Activated naive CD4-positive, alpha-beta T cell treated with anti-CD3 and anti-CD28 coated beads, Interleukin-2, amount 50 U/mL, for 24 hours (primary cell): ENCODE results near the gene PSORS1C1.
"Not testable (repeated sequence)": the region's sequence is repeated elsewhere in the genome, so short reads cannot be mapped to it uniquely, and the experiment has no call there.

Experiments
- H3K27ac Mint-ChIP-seq: one replicate; pipeline ENCODE4 v1.8.0; 2021; ENCODE audit warnings: mild to moderate bottlenecking, mixed read lengths
- H3K27me3 Mint-ChIP-seq: one replicate; pipeline ENCODE4 v1.8.0; 2021; ENCODE audit warnings: mixed read lengths
- H3K36me3 Mint-ChIP-seq: one replicate; pipeline ENCODE4 v1.8.0; 2021; ENCODE audit warnings: mixed read lengths
- H3K4me1 Mint-ChIP-seq: one replicate; pipeline ENCODE4 v1.8.0; 2021; ENCODE audit warnings: mixed read lengths
- H3K4me3 Mint-ChIP-seq: one replicate; pipeline ENCODE4 v1.8.0; 2021; ENCODE audit warnings: mild to moderate bottlenecking, mixed read lengths
- H3K9me3 Mint-ChIP-seq: one replicate; pipeline ENCODE4 v1.8.0; 2021; ENCODE audit warnings: mixed read lengths

PSORS1C1 gene

GRCh38 chr6:31170987-31171671, 56.5 kb downstream of the PSORS1C1 start:
- no peak overlapping the region for H3K27ac Mint-ChIP-seq
- H3K4me3 Mint-ChIP-seq = no peak overlapping the region
- H3K27me3 Mint-ChIP-seq = no peaks in the 10 kb centered on the region
- H3K4me1 Mint-ChIP-seq = peaks cover 4% of the 10 kb centered on the region
- no peaks in the 10 kb centered on the region for H3K9me3 Mint-ChIP-seq
- H3K36me3 Mint-ChIP-seq = no peaks in the 10 kb centered on the region

GRCh38 chr6:31171931-31172905, 57.6 kb downstream of the PSORS1C1 start:
- no peak overlapping the region for H3K27ac Mint-ChIP-seq
- no peak overlapping the region for H3K4me3 Mint-ChIP-seq
- no peaks in the 10 kb centered on the region for H3K9me3 Mint-ChIP-seq
- H3K4me1 Mint-ChIP-seq = peaks cover 5% of the 10 kb centered on the region
- H3K27me3 Mint-ChIP-seq = no peaks in the 10 kb centered on the region
- H3K36me3 Mint-ChIP-seq = no peaks in the 10 kb centered on the region

- Mint-ChIP-seq H3K4me1 (peaks cover 5% of the 10 kb centered on the region), H3K36me3 (no peaks in the 10 kb centered on the region), H3K9me3 (no peaks in the 10 kb centered on the region), H3K27me3 (no peaks in the 10 kb centered on the region), H3K27ac (no peak overlapping the region), H3K4me3 (no peak overlapping the region)
Measured at GRCh38 chr6:31172973-31173384, 58.4 kb downstream of the PSORS1C1 start.

GRCh38 chr6:31173406-31173805, 58.8 kb downstream of the PSORS1C1 start:
- no peaks in the 10 kb centered on the region for H3K36me3 Mint-ChIP-seq

GRCh38 chr6:31174378-31174777, 59.8 kb downstream of the PSORS1C1 start:
- H3K4me3 Mint-ChIP-seq = no peak overlapping the region
- H3K27ac Mint-ChIP-seq = no peak overlapping the region
- H3K27me3 Mint-ChIP-seq = no peaks in the 10 kb centered on the region
- no peaks in the 10 kb centered on the region for H3K36me3 Mint-ChIP-seq
- no peaks in the 10 kb centered on the region for H3K9me3 Mint-ChIP-seq
- H3K4me1 Mint-ChIP-seq = peaks cover 14% of the 10 kb centered on the region

More at GRCh38 chr6:31173406-31173805, 58.8 kb downstream of the PSORS1C1 start:
- H3K9me3 Mint-ChIP-seq = no peaks in the 10 kb centered on the region
- peaks cover 5% of the 10 kb centered on the region for H3K4me1 Mint-ChIP-seq
- H3K4me3 Mint-ChIP-seq = no peak overlapping the region
- no peaks in the 10 kb centered on the region for H3K27me3 Mint-ChIP-seq
- H3K27ac Mint-ChIP-seq = no peak overlapping the region

- no peak overlapping the region for H3K27ac Mint-ChIP-seq
- no peaks in the 10 kb centered on the region for H3K9me3 Mint-ChIP-seq
- H3K36me3 Mint-ChIP-seq = no peaks in the 10 kb centered on the region
- H3K4me1 Mint-ChIP-seq = peaks cover 19% of the 10 kb centered on the region
- no peaks in the 10 kb centered on the region for H3K27me3 Mint-ChIP-seq
- no peak overlapping the region for H3K4me3 Mint-ChIP-seq
Measured at GRCh38 chr6:31175971-31176370, 61.4 kb downstream of the PSORS1C1 start.

- Mint-ChIP-seq H3K4me1 (peaks cover 19% of the 10 kb centered on the region), H3K9me3 (no peaks in the 10 kb centered on the region), H3K36me3 (no peaks in the 10 kb centered on the region), H3K27ac (no peak overlapping the region), H3K27me3 (no peaks in the 10 kb centered on the region), H3K4me3 (no peak overlapping the region)
Measured at GRCh38 chr6:31178143-31179041, 63.8 kb downstream of the PSORS1C1 start.

GRCh38 chr6:31179042-31179386, 64.4 kb downstream of the PSORS1C1 start:
- Mint-ChIP-seq H3K4me3 (no peak overlapping the region), H3K4me1 (peaks cover 19% of the 10 kb centered on the region), H3K27me3 (no peaks in the 10 kb centered on the region), H3K36me3 (no peaks in the 10 kb centered on the region), H3K27ac (no peak overlapping the region), H3K9me3 (no peaks in the 10 kb centered on the region)

GRCh38 chr6:31179896-31180295, 65.3 kb downstream of the PSORS1C1 start:
- H3K36me3 Mint-ChIP-seq = no peaks in the 10 kb centered on the region
- no peaks in the 10 kb centered on the region for H3K9me3 Mint-ChIP-seq
- H3K4me1 Mint-ChIP-seq = peaks cover 19% of the 10 kb centered on the region
- H3K4me3 Mint-ChIP-seq = peak overlapping the region; percentile 90
- no peaks in the 10 kb centered on the region for H3K27me3 Mint-ChIP-seq
- H3K27ac Mint-ChIP-seq = no peak overlapping the region

- no peaks in the 10 kb centered on the region for H3K9me3 Mint-ChIP-seq
- no peaks in the 10 kb centered on the region for H3K36me3 Mint-ChIP-seq
- H3K27ac Mint-ChIP-seq = peak overlapping the region; percentile 70
- H3K4me1 Mint-ChIP-seq = peaks cover 19% of the 10 kb centered on the region
- H3K4me3 Mint-ChIP-seq = peak overlapping the region; percentile 90
- no peaks in the 10 kb centered on the region for H3K27me3 Mint-ChIP-seq
Measured at GRCh38 chr6:31180500-31180899, 65.9 kb downstream of the PSORS1C1 start.

GRCh38 chr6:31183287-31183686, 68.7 kb downstream of the PSORS1C1 start:
- not testable (repeated sequence) for H3K27ac Mint-ChIP-seq, H3K27me3 Mint-ChIP-seq, H3K36me3 Mint-ChIP-seq, H3K4me3 Mint-ChIP-seq, H3K9me3 Mint-ChIP-seq
- peaks cover 14% of the 10 kb centered on the region for H3K4me1 Mint-ChIP-seq

GRCh38 chr6:31183859-31184258, 69.3 kb downstream of the PSORS1C1 start:
- peaks cover 10% of the 10 kb centered on the region for H3K4me1 Mint-ChIP-seq
- H3K27me3 Mint-ChIP-seq, H3K9me3 Mint-ChIP-seq, H3K27ac Mint-ChIP-seq, H3K4me3 Mint-ChIP-seq, H3K36me3 Mint-ChIP-seq: not testable (repeated sequence)

- not testable (repeated sequence) for H3K4me1 Mint-ChIP-seq, H3K27ac Mint-ChIP-seq, H3K9me3 Mint-ChIP-seq, H3K4me3 Mint-ChIP-seq, H3K27me3 Mint-ChIP-seq, H3K36me3 Mint-ChIP-seq
Measured at GRCh38 chr6:31185695-31186051, 71.1 kb downstream of the PSORS1C1 start.

- Mint-ChIP-seq H3K27me3 (no peaks in the 10 kb centered on the region), H3K36me3 (no peaks in the 10 kb centered on the region), H3K27ac (no peak overlapping the region), H3K4me1 (no peaks in the 10 kb centered on the region), H3K4me3 (no peak overlapping the region), H3K9me3 (no peaks in the 10 kb centered on the region)
Measured at GRCh38 chr6:31186052-31186734, 71.6 kb downstream of the PSORS1C1 start.

- H3K27ac Mint-ChIP-seq = no peak overlapping the region
- H3K9me3 Mint-ChIP-seq = no peaks in the 10 kb centered on the region
- no peaks in the 10 kb centered on the region for H3K27me3 Mint-ChIP-seq
- no peaks in the 10 kb centered on the region for H3K4me1 Mint-ChIP-seq
- no peak overlapping the region for H3K4me3 Mint-ChIP-seq
- no peaks in the 10 kb centered on the region for H3K36me3 Mint-ChIP-seq
Measured at GRCh38 chr6:31187780-31188194, 73.2 kb downstream of the PSORS1C1 start.
